ELR (cell line): ENCODE measurements around the gene LRRC26.
"Not testable (repeated sequence)": the region's sequence is repeated elsewhere in the genome, so short reads cannot be mapped to it uniquely, and the experiment has no call there.

Source experiments
- DNase-seq: peaks from one replicate; pipeline ENCODE4 v3.0.0-alpha.2; 2015; ENCODE audit warnings: low read depth

Gene LRRC26

DNA sequence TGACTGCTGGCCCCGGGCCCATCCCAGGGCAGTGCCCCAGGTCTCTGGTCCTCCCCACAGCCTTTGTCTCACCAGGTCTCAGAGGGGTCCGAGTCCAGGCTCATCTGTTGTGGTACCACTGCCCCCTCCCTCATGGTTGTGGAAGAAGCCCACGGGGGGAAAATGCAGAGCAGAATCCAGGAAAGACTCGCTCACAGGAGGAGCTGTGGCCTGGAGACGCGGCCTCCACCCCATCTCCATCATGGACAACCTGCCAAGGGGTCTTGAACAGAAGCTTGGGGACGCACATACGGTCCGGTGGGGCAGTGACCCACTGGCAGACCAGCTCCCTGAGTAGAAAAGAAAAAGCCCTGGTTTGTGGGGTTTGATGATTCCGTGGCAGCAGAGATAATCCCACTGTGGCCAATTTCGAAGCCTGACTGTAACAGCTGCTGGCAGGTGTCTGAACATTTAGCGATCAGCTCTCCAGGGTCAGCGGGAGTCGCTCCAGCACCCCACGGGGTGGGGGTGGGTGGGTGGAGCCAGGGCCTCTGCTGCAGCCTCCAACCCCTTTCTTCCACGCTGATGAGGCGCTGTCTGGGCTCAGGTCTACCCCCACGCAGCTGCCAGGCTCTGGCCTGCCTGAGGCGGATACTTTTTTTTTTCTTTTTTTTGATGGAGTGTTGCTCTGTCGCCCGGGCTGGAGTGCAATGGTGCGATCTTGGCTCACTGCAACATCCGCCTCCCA, 32.8 kb downstream of the LRRC26 start:
- DNase-seq: no peak

DNA sequence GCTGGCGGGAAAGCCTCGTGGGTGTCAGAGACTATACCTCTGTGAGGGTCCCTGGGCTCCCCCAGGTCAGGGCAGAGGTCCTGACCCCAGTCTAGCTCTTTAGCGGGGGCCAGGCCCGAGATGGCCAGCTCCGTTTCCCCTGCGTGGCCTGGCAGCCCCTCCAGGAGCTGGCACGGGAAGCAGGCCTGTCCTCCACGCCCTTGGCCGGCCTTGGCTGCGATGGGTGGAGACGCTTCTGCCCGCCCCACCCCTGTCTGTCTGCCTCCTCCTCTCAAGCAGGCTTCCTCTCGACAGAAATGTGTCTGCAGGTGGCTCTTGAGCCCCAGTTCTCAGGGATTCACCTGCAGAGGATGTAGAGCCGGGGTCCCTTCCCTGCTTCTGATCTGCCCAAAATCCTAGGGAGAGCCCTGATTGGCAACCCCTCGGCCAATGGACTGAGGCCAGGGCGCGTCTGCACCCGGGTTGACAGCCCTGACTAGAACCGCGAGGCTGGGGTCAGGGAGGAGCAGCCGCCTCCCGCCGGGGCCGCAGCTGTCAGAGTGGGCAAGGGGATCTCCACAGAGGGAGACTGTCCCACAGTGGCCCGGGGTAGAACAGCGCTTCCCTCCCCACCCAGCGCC, 33.5 kb downstream of the LRRC26 start:
- DNase-seq: no peak

DNA sequence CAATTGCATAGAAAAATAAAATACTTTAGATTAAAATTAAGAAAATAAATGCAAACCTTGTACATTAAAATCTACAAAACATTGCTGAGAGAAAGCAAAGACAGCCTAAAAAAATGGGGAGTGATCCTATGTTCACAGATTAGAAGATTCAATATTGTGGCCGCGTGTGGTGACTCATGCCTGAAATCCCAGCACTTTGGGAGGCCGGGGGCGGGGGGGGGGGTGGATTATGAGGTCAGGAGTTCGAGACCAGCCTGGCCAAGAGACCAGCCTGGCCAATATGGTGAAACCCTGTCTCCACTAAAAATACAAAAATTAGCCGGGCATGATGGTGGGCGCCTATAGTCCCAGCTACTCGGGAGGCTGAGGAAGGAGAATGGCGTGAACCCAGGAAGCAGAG, 34.7 kb downstream of the LRRC26 start:
- not testable (repeated sequence) for DNase-seq

DNA sequence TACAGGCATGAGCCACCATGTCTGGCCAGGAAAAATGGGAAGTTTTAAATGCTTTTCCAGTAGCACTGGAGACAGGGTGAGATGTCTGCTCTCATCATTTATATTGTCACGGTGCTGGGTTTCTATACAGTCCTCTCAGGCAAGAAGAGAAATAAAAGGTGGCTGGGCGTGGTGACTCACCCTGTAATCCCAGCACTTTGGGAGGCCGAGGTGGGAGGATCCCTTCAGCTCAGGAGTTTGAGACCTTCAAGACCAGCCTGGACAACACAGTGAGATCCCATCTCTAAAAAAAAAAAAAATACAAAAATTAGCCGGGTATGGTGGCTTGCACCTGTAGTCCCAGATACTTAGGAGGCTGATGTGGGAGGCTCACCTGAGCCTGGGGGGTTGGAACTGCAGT, 35.7 kb downstream of the LRRC26 start:
- DNase-seq: no peak

GRCh38 chr9:137130176-137130755, 39.6 kb downstream of the LRRC26 start:
- DNase-seq: peak; percentile 49

GRCh38 chr9:137129456-137130175, 40.2 kb downstream of the LRRC26 start:
- peak; percentile 93 for DNase-seq

DNA sequence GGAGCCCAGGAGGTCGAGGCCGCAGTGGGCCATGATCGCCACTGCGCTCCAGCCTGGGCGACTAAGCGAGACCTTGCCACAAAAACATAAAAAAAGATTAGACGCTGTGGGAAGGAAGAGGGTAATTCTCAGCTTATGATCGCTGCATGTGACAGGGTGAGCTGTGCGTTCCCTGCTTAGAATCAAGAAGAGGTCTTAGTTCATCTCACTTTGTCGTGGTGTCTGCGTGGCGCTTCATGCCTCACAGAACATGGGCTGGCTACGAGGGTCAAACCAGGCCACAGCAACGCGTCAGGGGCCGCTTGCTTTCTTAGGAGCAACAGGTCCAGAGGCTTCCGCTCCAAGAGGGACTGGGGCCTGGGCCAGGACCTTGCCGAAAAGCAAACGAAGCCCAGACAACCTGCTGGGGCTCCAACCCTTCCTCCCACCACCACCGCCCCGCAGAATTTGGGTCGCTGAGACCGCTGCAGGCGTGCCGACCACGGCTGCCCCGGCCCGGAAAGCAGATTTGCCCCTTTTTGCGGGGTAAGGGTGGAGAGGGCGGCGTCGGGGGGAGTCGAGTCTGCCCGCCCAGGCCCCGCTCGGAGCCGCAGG, 40.9 kb downstream of the LRRC26 start:
- DNase-seq: peak; percentile 28

GRCh38 chr9:137128158-137128861, 41.5 kb downstream of the LRRC26 start:
- no peak for DNase-seq

- no peak for DNase-seq
Observed at GRCh38 chr9:137127301-137128157, 42.3 kb downstream of the LRRC26 start.

DNA sequence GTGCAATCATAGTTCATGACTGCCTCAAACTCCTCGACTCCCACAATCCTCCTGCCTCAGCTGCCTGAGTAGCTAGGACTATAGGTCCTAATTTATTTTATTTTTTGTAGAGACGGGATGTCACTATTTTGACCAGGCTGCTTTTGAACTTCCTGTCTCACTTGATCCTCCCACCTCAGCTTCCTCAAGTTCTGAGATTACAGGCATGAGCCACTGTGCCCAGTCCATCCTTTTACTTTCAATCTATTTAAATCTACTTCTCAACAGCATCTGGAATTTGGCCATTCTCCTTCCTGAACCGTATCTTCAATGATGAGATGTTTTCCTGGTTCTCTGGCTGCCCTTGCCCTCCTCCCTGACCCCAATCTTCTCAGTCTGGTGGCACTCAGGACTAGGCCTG, 43.1 kb downstream of the LRRC26 start:
- DNase-seq: no peak

- not testable (repeated sequence) for DNase-seq
Observed at GRCh38 chr9:137123952-137124462, 45.8 kb downstream of the LRRC26 start.

DNA sequence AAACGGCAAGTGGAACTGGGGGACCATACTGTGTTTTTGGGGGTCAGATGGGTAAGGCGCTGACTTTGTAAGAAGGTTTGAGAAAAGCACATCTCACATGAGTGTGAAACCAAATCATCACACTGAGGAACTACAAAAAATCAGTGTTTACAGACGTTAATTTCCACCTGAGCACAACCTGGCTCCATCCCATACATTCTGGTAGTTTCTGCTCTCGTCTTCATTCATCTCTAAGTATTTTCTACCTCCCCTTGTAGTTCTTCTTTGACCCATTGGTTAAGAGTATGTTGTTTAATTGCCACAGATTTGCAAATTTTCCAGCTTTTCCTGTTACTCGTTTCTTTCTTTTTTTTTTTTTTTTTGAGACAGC, 46.4 kb downstream of the LRRC26 start:
- no peak for DNase-seq

DNA sequence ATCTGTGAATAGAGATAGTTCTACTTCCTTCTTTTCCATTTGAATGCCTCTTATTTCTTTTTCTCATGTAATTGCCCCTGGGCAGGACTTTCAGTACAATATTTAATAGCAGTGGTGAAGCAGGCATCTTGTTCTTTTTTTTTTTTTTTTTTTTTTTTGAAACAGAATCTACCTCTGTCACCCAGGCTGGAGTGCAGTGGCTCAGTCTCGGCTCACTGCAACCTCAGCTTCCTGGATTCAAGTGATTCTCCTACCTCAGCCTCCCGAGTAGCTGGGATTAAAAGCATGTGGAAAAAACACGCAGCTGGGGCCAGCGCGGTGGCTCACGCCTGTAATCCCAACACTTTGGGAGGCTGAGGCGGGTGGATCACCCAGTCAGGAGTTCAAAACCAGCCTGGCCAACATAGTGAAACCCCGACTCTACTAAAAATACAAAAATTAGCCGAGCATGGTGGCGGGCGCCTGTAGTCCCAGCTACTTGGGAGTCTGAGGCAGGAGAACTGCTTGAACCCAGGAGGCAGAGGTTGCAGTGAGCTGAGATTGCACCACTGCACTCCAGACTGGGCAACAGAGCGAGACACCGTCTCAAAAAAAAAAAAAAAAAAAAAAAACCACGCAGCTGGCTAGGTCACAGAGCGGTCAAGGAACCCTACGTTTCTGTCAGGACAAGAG, 46.9 kb downstream of the LRRC26 start:
- DNase-seq: not testable (repeated sequence)

DNA sequence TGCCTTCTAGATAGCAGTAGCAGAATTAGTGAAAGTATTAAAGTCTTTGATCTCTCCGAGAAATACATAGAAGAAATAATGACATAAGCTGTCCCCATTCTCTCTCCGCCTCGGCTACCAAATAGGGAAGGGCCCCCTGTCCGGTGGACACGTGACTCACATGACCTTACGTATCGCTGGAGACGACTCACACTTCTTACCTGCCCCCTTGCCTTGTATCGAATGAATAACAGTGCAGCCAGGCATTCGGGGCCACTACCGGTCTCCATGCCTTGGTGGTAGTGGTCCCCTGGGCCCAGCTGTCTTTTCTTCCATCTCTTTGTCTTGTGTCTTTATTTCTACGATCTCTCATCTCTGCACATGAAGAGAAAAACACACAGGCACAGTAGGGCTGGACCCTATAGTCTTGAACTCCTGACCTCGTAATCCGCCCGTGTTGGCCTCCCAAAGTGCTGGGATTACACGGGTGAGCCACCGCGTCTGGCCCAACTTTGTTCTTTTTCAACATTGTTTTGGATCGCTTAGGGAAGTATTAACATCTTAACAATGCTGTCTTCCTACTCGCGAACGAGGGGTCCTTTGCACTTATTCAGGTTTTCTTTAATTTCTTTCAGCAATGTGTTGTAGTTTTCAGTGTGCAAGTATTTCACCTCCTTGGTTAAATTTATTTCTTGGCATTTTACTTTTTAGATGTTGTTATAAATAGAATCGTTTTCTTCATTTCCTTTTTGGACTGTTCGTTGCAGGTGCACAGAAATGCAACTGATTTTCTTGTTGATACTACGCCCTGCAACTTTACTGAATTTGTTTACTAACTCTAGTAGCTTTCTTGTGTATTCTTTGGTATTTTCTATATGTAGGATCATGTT, 47.7 kb downstream of the LRRC26 start:
- not testable (repeated sequence) for DNase-seq
